Measurements from ENCODE around the gene MAPK1. TPM values are rescaled to one million over a fixed set of nuclear protein-coding genes. Genes with fewer than 3 reads are reported as not detected.

The MAPK1 gene
- total and polyA plus RNA-seq, 2 donors (not counting 3 experiments of a cell fraction or from before 2014, with no cell fraction given) = 50.9 to 163 TPM

DNA sequence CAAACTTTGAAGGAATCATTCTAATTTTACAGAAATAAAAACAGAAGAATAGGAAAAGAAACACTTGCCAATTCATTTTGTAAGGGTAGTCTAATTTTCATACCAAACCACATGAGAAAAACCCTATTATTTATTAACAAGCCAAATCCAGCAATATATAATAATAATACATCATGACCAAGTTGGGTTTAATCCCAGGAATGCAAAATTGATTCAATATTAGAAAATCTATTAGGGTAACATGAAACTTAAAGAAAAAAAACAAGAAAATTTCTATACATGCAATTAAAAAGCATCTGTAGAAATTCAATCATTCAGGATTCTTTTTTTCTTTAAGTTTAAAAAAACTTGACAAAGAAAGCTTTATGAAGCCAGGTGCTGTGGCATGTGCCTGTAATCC, 16.8 kb downstream of the MAPK1 start:
- H3K27me3 ChIP-seq (ENCODE audit: control insufficient read depth in 2 of 2, insufficient read depth in 2 of 2, low read length in 2 of 2) = no peaks in the 10 kb centered on the region
- peaks cover 96% of the 10 kb centered on the region for H3K79me2 ChIP-seq (ENCODE audit: control insufficient read depth, insufficient read depth, low read length)
- H3K4me3 ChIP-seq (replicated peaks in 1 of 3; ENCODE audit: insufficient read depth in 1 of 3, low read depth in 1 of 3, low read length in 3 of 3) = no peak overlapping the region
- H4K20me1 ChIP-seq (replicated peaks; ENCODE audit: control insufficient read depth, extremely low read depth, insufficient read depth, low read length) = peaks cover 14% of the 10 kb centered on the region
- no peaks in the 10 kb centered on the region for H3K4me1 ChIP-seq (ENCODE audit: control insufficient read depth, extremely low read depth, insufficient read depth, low read length)
- no TSS peak for BruUV-seq (replicated peaks)
- intact Hi-C loops (cut with micrococcal nuclease) = no loop called here
- no peaks in the 10 kb centered on the region for H3K9me1 ChIP-seq (replicated peaks; ENCODE audit: control insufficient read depth, extremely low read depth, insufficient read depth, low read length)
- no peak overlapping the region for H3K4me2 ChIP-seq (ENCODE audit: insufficient read depth, low read length)
- DNase-seq (ENCODE audit: low read depth, low spot score) (no peak), FAIRE-seq (no peak)
- ChIA-PET POLR2A (interaction anchor here (0.7 kb wide), 1 partner anchor 11 kb away, joined by 4 read pairs; no protein-coding TSS in a partner anchor), CTCF (interaction anchor here (1.2 to 1.3 kb wide), 2 partner anchors 10 to 12 kb away, joined by 3 to 6 read pairs; no protein-coding TSS in a partner anchor)
- no peaks in the 10 kb centered on the region for H3K9me3 ChIP-seq (replicated peaks; ENCODE audit: control insufficient read depth, insufficient read depth, low read length)
- no peak overlapping the region for H3K27ac ChIP-seq (ENCODE audit: insufficient read depth, low read depth, low read length)
- no peaks in the 10 kb centered on the region for H3K36me3 ChIP-seq (ENCODE audit: control insufficient read depth in 2 of 2, extremely low read depth in 1 of 2, insufficient read depth in 2 of 2, low read length in 2 of 2)
- no peak overlapping the region for H3K9ac ChIP-seq (replicated peaks; ENCODE audit: extremely low read depth, insufficient read depth, low read length)
- no peak overlapping the region for H2AFZ ChIP-seq (ENCODE audit: low read depth, low read length)
- dilution Hi-C loops (cut with MboI; ENCODE audit: extremely low pct_ligation_motif_present, low sequenced_read_pairs) = loop anchor here (10.0 kb wide), 1 partner anchor 84 kb away; no protein-coding TSS in a partner anchor
- no peak for TF ChIP-seq CTCF (IDR thresholded peaks at IDR 0.05; ENCODE audit: extremely low read depth in 1 of 2, insufficient read depth in 1 of 2, low read depth in 1 of 2, low read length in 2 of 2)
- TF ChIP-seq FOS (IDR thresholded peaks at IDR 0.05; ENCODE audit: borderline replicate concordance, insufficient read depth, low read length) = no peak
- no peak for TF ChIP-seq JUN (IDR thresholded peaks at IDR 0.05; ENCODE audit: borderline replicate concordance, insufficient read depth, insufficient read length, low read depth)
- no peak for TF ChIP-seq EZH2 (IDR thresholded peaks at IDR 0.05; ENCODE audit: borderline replicate concordance, low read depth, low read length, severe bottlenecking)
- TF ChIP-seq POLR2A (IDR thresholded peaks at IDR 0.05; ENCODE audit: low read depth, low read length) = no peak
- no peak for TF ChIP-seq POLR2AphosphoS5 (IDR thresholded peaks at IDR 0.05; ENCODE audit: insufficient read depth, low read depth, low read length)

Data from endothelial cell of umbilical vein (primary cell).